Adrenal gland (tissue), 12 donors: ENCODE results near the gene SSBP3. TPM values are rescaled to one million over a fixed set of nuclear protein-coding genes. Genes with fewer than 3 reads are reported as not detected.

Source experiments
- DNase-seq, 7 donors: peaks; one replicate each; pipeline ENCODE4 v3.0.0-alpha.2; 2019 to 2020
- H3K27ac ChIP-seq, 5 donors: fragments of 200-600 bp; sonication (generic) in 4 of 5; 1 replicate in 3 of 5; 2 replicates in 2 of 5; pipeline versions ENCODE4 v1.5.1 to v1.8.0; 2016 to 2020; ENCODE audit warnings: mild to moderate bottlenecking in 1 of 5
- H3K27me3 ChIP-seq: fragments of 200-600 bp; 2 replicates; pipeline ENCODE4 v1.8.0; 2021
- H3K36me3 ChIP-seq, 2 donors: fragments of 200-600 bp; replicated peaks in 1 of 2; 1 replicate in 1 of 2; 2 replicates in 1 of 2; pipeline versions ENCODE4 v1.5.1 to v1.8.0; 2018 to 2022
- H3K4me1 ChIP-seq, 2 donors: fragments of 200-600 bp; replicated peaks in 1 of 2; 1 replicate in 1 of 2; 2 replicates in 1 of 2; pipeline versions ENCODE4 v1.5.1 to v1.8.0; 2018 to 2021
- H3K4me3 ChIP-seq, 4 donors: fragments of 200-600 bp; sonication (generic) in 3 of 4; one replicate each; pipeline ENCODE4 v1.5.1; 2016 to 2018
- H3K9me3 ChIP-seq, 3 donors: fragments of 200-600 bp; sonication (generic) in 1 of 3; replicated peaks in 1 of 3; 1 replicate in 2 of 3; 2 replicates in 1 of 3; pipeline versions ENCODE4 v1.5.1 to v1.8.0; 2016 to 2021
- CTCF ChIP-seq, 6 experiments: fragments of 450-650 bp in 4 of 6; fragments of 200-600 bp in 2 of 6; sonication (generic) in 1 of 6; IDR thresholded peaks; 1 replicate in 5 of 6; 2 replicates in 1 of 6; pipeline versions ENCODE4 v1.5.1 to v1.8.0; 2016 to 2021; ENCODE audit warnings: antibody characterized with exemption in 6 of 6, mild to moderate bottlenecking in 2 of 6, moderate library complexity in 1 of 6
- POLR2A ChIP-seq, 2 donors: fragments of 450-650 bp; IDR thresholded peaks; one replicate each; pipeline ENCODE4 v1.6.1; 2017; ENCODE audit warnings: antibody characterized with exemption in 2 of 2, mild to moderate bottlenecking in 2 of 2, moderate library complexity in 1 of 2
- WGBS, 4 donors: extraction: QIAGEN DNeasy Blood & Tissue Kit in 2 of 4; methylation state at CpG; one replicate each; pipeline versions ENCODE4 v1.1.5 to v1.1.7; 2013 to 2017; 5-methylcytosine and 5-hydroxymethylcytosine counted together
- intact Hi-C, 2 donors: fragments of 100-400 bp; cut with DNase I; formaldehyde crosslinking; loops; one replicate each; pipeline versions ENCODE4 v1.14.1 to v1.15.0; 2022 to 2023
- polyA plus RNA-seq, 3 donors: library from polyadenylated mRNA; stranded (reverse); fragments of 200-250 nt in 2 of 3; fragments of 350-450 nt in 1 of 3; fragmentation: Illumina TruSeq in 1 of 3; extraction: RNeasy Lipid Tissue Mini Kit (QIAGEN cat#74804) in 1 of 3; gene quantifications; one replicate each; pipeline ENCODE4 v1.2.3, GENCODE V29; 2013 to 2014
- total RNA-seq, 9 donors: library from RNA; depleted of rRNA in 4 of 9; stranded (reverse); fragments of >200 nt in 4 of 9; fragments of 120-200 nt in 1 of 9; fragmentation: NEBNext Ultra II Directional in 1 of 9; extraction: Animal tissue kit (Norgen Biotek cat#: 25700) in 1 of 9; gene quantifications; one replicate each; pipeline versions ENCODE4 v1.1.0 to v1.2.4, GENCODE V29; 2013 to 2023
- donor health status: healthy with polysubstance abuse.
- donor health status: Bipolar disorder and iron deficiency.
- donor health status: DM: yes; HTN: yes; CAD: no.
- donor health status: DM: no; HTN: no; CAD: no.
- donor health status: DM: no; HTN: no; CAD: no.
- donor health status: DM: yes; HTN: yes; CAD: no.

The SSBP3 gene
- total and polyA plus RNA-seq, 12 donors = 15.3 to 150 (median 66.0) TPM

- Histone ChIP-seq H3K4me1 (peaks cover 8 to 22% of the 10 kb centered on the region in 2 donors), H3K9me3 (no peaks in the 10 kb centered on the region)
- DNase-seq = no peak
Measured at GRCh38 chr1:54363925-54364324, 42.3 kb downstream of the SSBP3 start.

GRCh38 chr1:54362881-54363340 lies 43.3 kb downstream of the SSBP3 start:
- TF ChIP-seq CTCF (IDR thresholded peaks at IDR 0.05) = no peak
- TF ChIP-seq POLR2A (IDR thresholded peaks at IDR 0.05) = no peak
- DNase-seq = no peak
- H3K36me3 ChIP-seq = no peaks in the 10 kb centered on the region
- H3K4me3 ChIP-seq = no peak overlapping the region
- no peak overlapping the region for H3K27ac ChIP-seq
- peaks cover 11 to 30% of the 10 kb centered on the region in 2 donors for H3K4me1 ChIP-seq
- H3K9me3 ChIP-seq = no peaks in the 10 kb centered on the region
- H3K27me3 ChIP-seq = no peaks in the 10 kb centered on the region
- intact Hi-C loops = no loop called here
- 76 to 86% (median 81%) methylated on average over 2 of the region's 2 CpGs for WGBS, 4 donors

More at GRCh38 chr1:54363925-54364324, 42.3 kb downstream of the SSBP3 start:
- Histone ChIP-seq H3K4me3 (no peak overlapping the region), H3K27me3 (no peaks in the 10 kb centered on the region), H3K36me3 (no peaks in the 10 kb centered on the region), H3K27ac (no peak overlapping the region)
- TF ChIP-seq POLR2A (IDR thresholded peaks at IDR 0.05) (no peak), CTCF (IDR thresholded peaks at IDR 0.05) (no peak)
- intact Hi-C loops = no loop called here

- DNase-seq = no peak
- H3K27ac ChIP-seq = peak overlapping the region in 1 of 5 donors; percentile 30
- WGBS, 4 donors = 77 to 84% (median 82%) methylated on average over 12 of the region's 12 CpGs
Measured at GRCh38 chr1:54361342-54361741, 44.9 kb downstream of the SSBP3 start.

More at GRCh38 chr1:54361342-54361741, 44.9 kb downstream of the SSBP3 start:
- no peaks in the 10 kb centered on the region for H3K27me3 ChIP-seq
- no peaks in the 10 kb centered on the region for H3K36me3 ChIP-seq
- no peak for TF ChIP-seq CTCF (IDR thresholded peaks at IDR 0.05)
- TF ChIP-seq POLR2A (IDR thresholded peaks at IDR 0.05) = no peak
- intact Hi-C loops = no loop called here
- no peak overlapping the region for H3K4me3 ChIP-seq
- H3K9me3 ChIP-seq = no peaks in the 10 kb centered on the region
- H3K4me1 ChIP-seq = peaks cover 11 to 39% of the 10 kb centered on the region in 2 donors
